Colonic mucosa (tissue), 4 donors: ENCODE results near the gene NPLOC4. TPM values are rescaled to one million over a fixed set of nuclear protein-coding genes. Genes with fewer than 3 reads are reported as not detected.

Experiments
- DNase-seq: peaks from one replicate; pipeline ENCODE4 v3.0.0-alpha.2; 2020
- H3K27ac ChIP-seq: fragments of 200-600 bp; one replicate; pipeline ENCODE4 v1.8.0; 2021
- H3K27me3 ChIP-seq: fragments of 200-600 bp; one replicate; pipeline ENCODE4 v1.8.0; 2021
- H3K36me3 ChIP-seq: fragments of 200-600 bp; one replicate; pipeline ENCODE4 v1.8.0; 2021
- H3K4me1 ChIP-seq: fragments of 200-600 bp; one replicate; pipeline ENCODE4 v1.8.0; 2021; ENCODE audit warnings: mild to moderate bottlenecking
- H3K4me3 ChIP-seq: fragments of 200-600 bp; one replicate; pipeline ENCODE4 v1.8.0; 2021
- H3K9ac ChIP-seq, 2 donors: one replicate each; pipeline ENCODE4 v1.7.0; 2013; ENCODE audit warnings: control low read depth in 2 of 2, low read depth in 2 of 2, low read length in 2 of 2
- H3K9me3 ChIP-seq: fragments of 200-600 bp; one replicate; pipeline ENCODE4 v1.8.0; 2021
- CTCF ChIP-seq: fragments of 200-600 bp; IDR thresholded peaks from one replicate; pipeline ENCODE4 v1.8.0; 2022; ENCODE audit warnings: antibody characterized with exemption, mild to moderate bottlenecking
- intact Hi-C: fragments of 100-400 bp; cut with DNase I; formaldehyde crosslinking; loops from one replicate; pipeline ENCODE4 v1.14.1; 2022
- total RNA-seq, 2 donors: library from RNA; stranded (reverse); fragmentation: NEBNext Ultra II Directional in 1 of 2; extraction: Animal tissue kit (Norgen Biotek cat#: 25700) in 1 of 2; gene quantifications; one replicate each; pipeline ENCODE4 v1.2.1, GENCODE V29; 2021
- donor health status: healthy.
- donor health status: DM: no; HTN: no; CAD: no.
- donor health status: DM: no; HTN: no; CAD: no.

NPLOC4 gene
- total RNA-seq, 2 donors from 2014 or later, result 69.8 to 74.1 TPM

- peaks cover 8% of the 10 kb centered on the region for H3K4me1 ChIP-seq
- H3K9ac ChIP-seq, result peak overlapping the region; percentile 94 to 96
- DNase-seq, result no peak
- H3K27ac ChIP-seq, result peak overlapping the region; percentile 55
- H3K36me3 ChIP-seq, result peaks cover 12% of the 10 kb centered on the region
- no peaks in the 10 kb centered on the region for H3K27me3 ChIP-seq
- intact Hi-C loops, result no loop called here
- H3K4me3 ChIP-seq, result peak overlapping the region; percentile 99
- no peak for TF ChIP-seq CTCF
- H3K9me3 ChIP-seq, result no peaks in the 10 kb centered on the region
Observed at GRCh38 chr17:81683208-81683583, 46.3 kb upstream of the NPLOC4 start.

GRCh38 chr17:81682565-81683207 is 45.8 kb upstream of the NPLOC4 start:
- peaks cover 8% of the 10 kb centered on the region for H3K4me1 ChIP-seq
- peaks cover 12% of the 10 kb centered on the region for H3K36me3 ChIP-seq
- no peaks in the 10 kb centered on the region for H3K9me3 ChIP-seq
- TF ChIP-seq CTCF, result no peak
- H3K27me3 ChIP-seq, result no peaks in the 10 kb centered on the region
- H3K9ac ChIP-seq, result peak overlapping the region; percentile 94 to 96
- H3K27ac ChIP-seq, result no peak overlapping the region
- H3K4me3 ChIP-seq, result peak overlapping the region; percentile 99
- DNase-seq, result no peak
- intact Hi-C loops, result no loop called here

GRCh38 chr17:81681672-81682071 is 44.8 kb upstream of the NPLOC4 start:
- intact Hi-C loops, result no loop called here
- Histone ChIP-seq H3K36me3 (peaks cover 6% of the 10 kb centered on the region), H3K4me1 (peaks cover 8% of the 10 kb centered on the region), H3K9ac (no peak overlapping the region), H3K27me3 (no peaks in the 10 kb centered on the region), H3K4me3 (no peak overlapping the region), H3K27ac (no peak overlapping the region), H3K9me3 (no peaks in the 10 kb centered on the region)
- no peak for DNase-seq
- TF ChIP-seq CTCF, result no peak

GRCh38 chr17:81680150-81680549 is 43.2 kb upstream of the NPLOC4 start:
- Histone ChIP-seq H3K27ac (no peak overlapping the region), H3K4me1 (peaks cover 6% of the 10 kb centered on the region), H3K9ac (no peak overlapping the region), H3K9me3 (no peaks in the 10 kb centered on the region), H3K27me3 (no peaks in the 10 kb centered on the region), H3K4me3 (no peak overlapping the region), H3K36me3 (no peaks in the 10 kb centered on the region)
- intact Hi-C loops, result no loop called here
- DNase-seq, result no peak
- TF ChIP-seq CTCF, result no peak

GRCh38 chr17:81676906-81677305 is 40.0 kb upstream of the NPLOC4 start:
- no peak for DNase-seq
- H3K4me1 ChIP-seq, result no peaks in the 10 kb centered on the region

More at GRCh38 chr17:81676906-81677305, 40.0 kb upstream of the NPLOC4 start:
- Histone ChIP-seq H3K27me3 (no peaks in the 10 kb centered on the region), H3K27ac (no peak overlapping the region), H3K36me3 (peaks cover 5% of the 10 kb centered on the region), H3K4me3 (no peak overlapping the region), H3K9ac (no peak overlapping the region), H3K9me3 (no peaks in the 10 kb centered on the region)
- no peak for TF ChIP-seq CTCF
- intact Hi-C loops, result no loop called here
